Ramos (cell line): ENCODE data around the gene RELN.

ENCODE experiments used
- in situ Hi-C: fragments of 300-500 bp; cut with MboI; formaldehyde crosslinking; loops from one replicate; pipeline ENCODE4 v1.14.3; 2022; ENCODE audit warnings: low sequenced_read_pairs; ENCODE audit not compliant: unreplicated experiment

RELN gene

DNA sequence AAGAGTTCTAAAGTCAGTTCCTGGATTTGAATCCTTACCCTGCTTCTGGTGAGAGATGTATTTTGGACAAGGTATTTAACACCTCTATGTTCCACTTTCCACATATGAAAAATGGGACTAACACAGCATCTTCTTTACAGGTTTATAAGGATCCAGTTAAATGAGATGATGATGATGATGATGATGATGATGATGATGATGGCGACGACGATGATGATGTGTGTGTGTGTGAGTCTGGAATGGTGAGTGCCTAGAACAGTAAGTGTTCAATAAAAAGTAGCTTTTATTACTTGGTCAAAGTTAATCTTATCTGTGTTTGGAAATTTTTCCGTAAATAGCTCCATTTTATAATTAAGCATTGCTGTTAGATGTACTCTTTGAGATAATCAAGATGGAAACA, 295.2 kb downstream of the RELN start:
- in situ Hi-C loops: no loop called here

- in situ Hi-C loops: no loop called here
Observed at GRCh38 chr7:103691291-103691690, 298.2 kb downstream of the RELN start.

DNA sequence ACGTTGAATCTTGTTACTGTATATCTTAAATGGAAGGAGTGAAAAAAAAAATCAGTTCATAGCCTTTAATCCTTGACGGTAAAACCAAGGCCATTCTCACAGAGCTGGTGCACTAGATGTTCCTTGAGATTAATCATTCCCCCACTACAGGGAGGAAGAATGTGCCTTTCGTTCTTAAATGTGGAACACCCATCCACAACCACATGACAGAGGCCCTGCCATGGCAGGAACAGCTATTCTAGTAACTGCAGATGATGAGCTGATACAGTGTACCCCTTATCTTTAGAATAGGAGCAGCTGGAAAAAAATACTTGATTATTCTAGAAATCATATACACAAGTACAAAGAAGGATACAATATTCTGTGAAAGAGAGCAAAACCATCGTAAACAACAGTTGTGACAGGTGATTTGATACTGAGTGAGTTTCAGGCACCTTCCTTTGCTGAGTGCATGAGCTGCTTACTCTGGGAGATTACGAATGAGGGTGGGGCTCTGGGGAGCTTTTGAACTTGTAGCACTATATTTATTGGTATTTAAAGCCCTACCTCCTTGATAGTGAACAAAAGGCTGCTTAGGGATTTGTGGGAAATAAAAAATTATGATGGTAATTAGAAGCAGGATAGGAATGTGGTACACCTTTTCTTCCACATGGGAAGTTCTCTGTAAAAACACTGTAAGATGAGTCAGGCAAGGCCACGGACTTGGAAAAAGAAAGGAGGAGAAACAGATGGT, 299.1 kb downstream of the RELN start:
- in situ Hi-C loops: no loop called here

DNA sequence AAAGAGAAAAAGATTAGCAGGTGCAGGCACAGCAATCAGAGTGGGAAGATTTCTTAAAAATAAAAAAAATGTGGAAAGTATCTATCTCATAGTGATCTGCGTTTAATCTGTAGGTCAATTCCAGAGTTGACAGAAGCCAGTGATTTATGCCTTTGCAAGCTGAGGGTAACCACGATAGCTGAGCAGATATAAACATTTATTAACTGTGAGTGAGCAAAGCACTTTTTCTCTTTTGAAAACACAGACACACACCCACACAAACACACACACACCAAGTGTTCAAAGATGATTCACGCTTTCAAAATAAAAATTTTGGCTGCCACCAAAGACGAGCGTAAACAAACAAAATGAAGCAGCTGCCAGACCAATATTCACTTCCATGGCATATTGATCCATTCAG, 300.2 kb downstream of the RELN start:
- in situ Hi-C loops: no loop called here

GRCh38 chr7:103687951-103688350, 301.5 kb downstream of the RELN start:
- in situ Hi-C loops: no loop called here

DNA sequence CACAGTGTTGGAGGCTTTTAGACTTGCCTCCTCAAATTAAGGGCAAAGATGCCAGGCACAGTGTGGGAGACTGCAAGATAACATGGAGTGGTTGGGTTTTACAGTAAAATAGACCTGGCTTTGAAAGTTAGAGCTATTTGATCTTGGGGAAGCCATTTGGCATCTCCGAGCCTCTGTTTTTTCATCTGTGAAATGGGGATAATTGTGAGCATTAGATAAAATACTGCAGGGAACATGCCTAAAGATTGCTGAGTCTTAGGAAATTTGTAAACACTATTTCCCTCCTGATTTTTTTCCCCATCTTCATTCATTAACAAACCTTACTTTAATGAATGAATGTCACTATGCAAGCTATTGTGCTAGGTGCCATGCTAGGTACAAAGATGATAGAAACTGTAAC, 302.2 kb downstream of the RELN start:
- in situ Hi-C loops: no loop called here

DNA sequence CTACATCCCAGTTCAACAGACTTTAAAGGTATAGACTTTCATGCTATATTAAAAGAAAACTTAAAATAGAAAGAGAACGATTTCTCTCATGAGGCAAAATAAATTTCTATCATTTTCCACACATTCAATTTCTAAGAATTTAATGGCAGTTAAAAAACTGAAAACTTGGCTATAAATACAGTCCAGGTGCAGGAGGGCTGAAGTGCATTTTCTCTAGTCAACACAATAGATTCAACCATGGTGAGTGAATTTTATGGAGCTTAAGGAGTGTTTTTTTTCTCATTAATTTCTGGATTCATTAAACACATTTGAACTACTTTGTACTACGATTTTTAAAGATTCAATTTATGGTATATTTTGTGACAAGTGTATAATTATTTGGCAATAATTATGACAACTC, 302.7 kb downstream of the RELN start:
- in situ Hi-C loops: no loop called here

DNA sequence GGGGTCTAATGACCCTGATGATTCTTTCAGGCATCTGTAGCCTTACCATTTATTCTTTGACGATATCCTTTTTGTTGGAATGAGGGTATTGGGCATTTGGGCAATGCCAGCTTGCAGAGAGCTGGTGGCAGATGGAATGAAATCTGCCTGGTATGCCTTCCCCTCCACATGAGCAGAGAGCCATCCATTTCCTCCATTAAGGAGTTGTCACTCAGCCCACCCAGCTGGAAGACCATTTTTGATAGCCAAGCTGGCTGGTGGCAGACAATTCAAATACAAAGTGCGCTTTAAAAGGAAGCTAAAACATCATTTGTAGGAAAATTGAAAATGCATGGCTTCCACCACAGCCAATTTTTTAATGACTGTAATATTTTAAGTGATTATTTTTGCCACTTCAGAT, 303.4 kb downstream of the RELN start:
- in situ Hi-C loops: no loop called here

DNA sequence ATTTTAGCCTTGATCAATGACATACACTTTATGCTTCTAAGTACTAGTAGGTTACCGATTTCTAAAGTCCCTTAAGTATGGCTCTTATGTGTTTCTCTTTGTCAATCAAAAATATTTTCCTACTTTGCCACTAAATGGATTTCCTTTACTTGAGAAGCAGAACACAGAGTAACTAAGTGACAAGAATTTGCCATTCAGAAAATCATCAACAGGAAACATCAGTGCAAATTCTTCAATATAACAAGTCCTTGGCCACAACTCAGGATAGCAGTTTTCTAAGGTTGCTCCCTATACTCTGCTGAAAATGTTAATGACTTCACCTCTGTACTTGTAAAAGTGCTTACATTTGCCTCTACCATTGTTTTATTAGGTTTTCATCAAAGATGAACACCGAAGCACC, 303.8 kb downstream of the RELN start:
- in situ Hi-C loops: no loop called here

DNA sequence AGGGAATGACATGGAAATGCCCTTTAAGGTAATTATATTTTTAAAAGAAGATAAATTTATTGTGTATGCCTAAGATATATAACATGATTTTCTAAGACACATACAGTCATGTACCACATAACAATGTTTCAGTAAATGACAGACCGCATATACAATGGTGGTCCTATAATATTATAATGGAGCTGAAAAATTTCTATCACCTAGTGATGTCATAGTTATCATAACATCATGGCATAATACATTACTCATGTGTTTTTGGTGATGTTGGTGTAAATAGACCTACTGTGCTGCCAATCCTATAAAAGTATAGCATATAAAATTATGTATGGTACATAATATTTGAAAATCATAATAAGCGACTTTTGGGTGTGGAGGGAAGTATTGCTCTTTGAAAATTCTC, 306.1 kb downstream of the RELN start:
- in situ Hi-C loops: no loop called here

- in situ Hi-C loops: no loop called here
Observed at GRCh38 chr7:103680161-103681144, 309.0 kb downstream of the RELN start.

GRCh38 chr7:103679151-103680132, 310.0 kb downstream of the RELN start:
- in situ Hi-C loops: no loop called here

DNA sequence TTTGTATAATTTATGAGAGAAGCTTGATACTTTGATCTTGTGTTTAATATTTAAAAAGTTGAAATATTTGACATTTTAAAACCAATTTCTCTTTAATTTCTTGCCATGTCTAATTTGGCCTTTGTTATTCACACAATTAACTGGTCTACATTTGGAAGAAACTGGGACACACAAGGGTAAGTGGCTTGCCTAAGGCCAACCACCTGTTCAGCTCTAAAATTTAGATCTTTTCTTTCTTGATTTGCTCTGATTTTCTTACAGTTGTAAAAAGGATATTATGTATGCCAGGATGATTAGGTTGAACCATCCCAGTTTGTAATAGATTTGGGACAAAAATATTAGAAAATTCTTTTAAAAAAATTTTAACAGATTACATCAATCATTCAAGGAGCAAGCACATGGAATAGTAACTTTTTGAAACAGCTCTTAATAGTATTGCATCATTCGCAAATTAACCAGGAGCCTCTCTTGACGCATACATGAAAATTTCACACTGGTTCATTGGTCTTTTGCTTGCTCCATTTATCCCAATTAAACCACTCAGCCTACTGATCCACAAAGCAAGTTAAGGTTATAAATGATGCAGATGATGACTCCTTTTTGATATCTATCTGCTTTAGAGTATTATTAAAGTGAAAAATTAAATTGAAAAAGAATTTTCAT, 321.0 kb downstream of the RELN start:
- in situ Hi-C loops: no loop called here

DNA sequence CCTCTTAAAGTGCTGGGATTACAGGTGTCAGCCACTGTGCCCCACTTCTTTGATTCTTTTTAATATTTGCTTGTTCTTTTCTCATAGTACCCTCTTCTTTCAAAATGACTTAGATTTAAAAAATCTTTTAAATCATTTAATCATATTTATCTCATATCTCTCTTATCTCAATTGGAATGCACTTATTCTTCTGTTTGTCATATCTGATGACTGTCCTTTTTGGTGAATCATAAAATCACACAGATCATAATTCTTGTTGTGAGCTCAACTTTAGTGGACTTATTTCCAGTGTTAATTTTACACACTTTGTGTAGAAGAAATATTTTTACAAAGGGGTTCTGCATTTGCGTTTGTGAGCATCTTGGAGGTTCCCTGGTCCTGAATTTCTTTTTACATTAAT, 323.1 kb downstream of the RELN start:
- in situ Hi-C loops: no loop called here

- in situ Hi-C loops: no loop called here
Observed at GRCh38 chr7:103664577-103664976, 324.9 kb downstream of the RELN start.

- in situ Hi-C loops: no loop called here
Observed at GRCh38 chr7:103660455-103661371, 328.7 kb downstream of the RELN start.

DNA sequence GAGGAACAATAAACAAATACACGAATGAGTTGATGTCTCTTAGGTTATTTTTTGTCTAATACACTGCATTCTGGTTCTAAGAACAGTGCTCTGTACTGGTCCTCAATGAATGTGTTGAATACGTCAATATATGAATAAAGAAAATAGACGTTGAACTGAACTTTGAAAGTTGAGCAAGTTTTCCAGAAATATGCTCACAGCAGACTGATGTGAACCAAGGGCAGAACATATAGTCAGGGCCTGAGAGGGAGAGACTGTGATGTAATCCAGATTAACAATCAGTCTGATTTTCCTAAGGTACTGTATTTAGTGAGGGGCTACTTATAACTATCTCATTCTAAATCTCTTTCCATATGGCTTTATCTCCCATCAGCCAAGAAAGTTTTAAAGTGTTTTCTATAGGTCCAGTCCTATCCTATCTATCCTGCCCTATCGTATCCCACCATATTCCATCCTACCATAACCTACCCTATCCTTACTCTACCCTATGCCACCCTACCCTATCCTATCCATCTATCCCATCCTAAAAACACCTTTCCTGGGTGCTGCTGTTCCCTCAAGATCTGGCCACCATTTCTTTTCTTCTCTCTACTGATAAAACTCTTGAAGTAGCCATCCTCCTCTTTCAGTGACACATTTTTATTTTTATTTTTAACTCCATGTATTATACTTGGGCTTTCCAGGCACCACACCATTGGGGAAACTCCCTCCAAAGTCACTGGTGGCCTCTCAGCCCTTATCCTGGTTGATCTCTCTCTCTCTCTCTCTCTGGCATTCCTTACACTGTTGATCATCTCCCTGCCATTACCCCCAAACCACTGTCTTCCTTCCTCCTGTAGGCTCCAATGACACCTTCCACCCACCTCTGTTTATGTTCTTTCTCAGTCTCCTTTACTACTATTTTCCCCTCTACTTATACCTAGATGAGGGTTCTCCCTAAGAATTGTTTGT, 331.1 kb downstream of the RELN start:
- in situ Hi-C loops: no loop called here

GRCh38 chr7:103657474-103657894, 332.0 kb downstream of the RELN start:
- in situ Hi-C loops: no loop called here
